HCT116 (cell line): Measurements from ENCODE around the gene POC1B.

ENCODE experiments used
- ATF3 ChIP-seq: IDR thresholded peaks from 2 replicates; pipeline ENCODE4 v1.6.1; 2012
- CTCF ChIP-seq, 3 experiments: fragments of 200-600 bp in 1 of 3; sonication (generic) in 1 of 3; IDR thresholded peaks in 2 of 3; conservative IDR thresholded peaks in 1 of 3; 2 replicates each; pipeline ENCODE4 v1.5.1; 2012 to 2017; ENCODE audit warnings: low read depth in 2 of 3, low read length in 2 of 3, antibody characterized with exemption in 1 of 3, borderline replicate concordance in 1 of 3, control low read depth in 1 of 3, mild to moderate bottlenecking in 1 of 3, mixed read lengths in 1 of 3, mixed run types in 1 of 3, moderate library complexity in 1 of 3; ENCODE audit not compliant: insufficient read depth in 1 of 3
- EZH2 ChIP-seq: fragments of 200-600 bp; sonication (generic); IDR thresholded peaks from 2 replicates; pipeline ENCODE4 v1.6.1; 2017; ENCODE audit warnings: antibody characterized with exemption, mixed run types
- EZH2phosphoT487 ChIP-seq: fragments of 200-600 bp; IDR thresholded peaks from 2 replicates; pipeline ENCODE4 v1.6.1; 2018; ENCODE audit warnings: antibody characterized with exemption, borderline replicate concordance
- POLR2A ChIP-seq: IDR thresholded peaks from 2 replicates; pipeline ENCODE4 v1.7.0; 2011; ENCODE audit warnings: borderline replicate concordance; ENCODE audit not compliant: insufficient read depth, insufficient read length; ENCODE audit errors: extremely low read depth
- POLR2AphosphoS5 ChIP-seq: IDR thresholded peaks from 2 replicates; pipeline ENCODE4 v1.6.1; 2011; ENCODE audit warnings: mild to moderate bottlenecking, low read depth, low read length, moderate library complexity
- SIN3A ChIP-seq: IDR thresholded peaks from 2 replicates; pipeline ENCODE4 v1.6.1; 2012; ENCODE audit warnings: low read depth
- TCF7L2 ChIP-seq: IDR thresholded peaks from 2 replicates; pipeline ENCODE4 v1.7.0; 2011; ENCODE audit warnings: borderline replicate concordance, inconsistent platforms; ENCODE audit not compliant: insufficient read depth, insufficient read length; ENCODE audit errors: extremely low read depth
- ZBTB33 ChIP-seq: IDR thresholded peaks from 2 replicates; pipeline ENCODE4 v1.6.1; 2011; ENCODE audit warnings: mild to moderate bottlenecking, low read length, moderate library complexity; ENCODE audit not compliant: insufficient replicate concordance; ENCODE audit errors: extremely low read depth

- TF ChIP-seq CTCF (IDR thresholded peaks at IDR 0.05 in 2 of 3, conservative IDR thresholded peaks at IDR 0.05 in 1 of 3; ENCODE audit: borderline replicate concordance in 1 of 3, insufficient read depth in 1 of 3, low read depth in 2 of 3, low read length in 2 of 3) (no peak), POLR2AphosphoS5 (no peak), ZBTB33 (no peak), SIN3A (no peak), POLR2A (no peak), TCF7L2 (no peak), EZH2phosphoT487 (no peak), EZH2 (no peak), ATF3 (no peak)
These were observed 72.5 kb downstream of the POC1B start for GRCh38 chr12:89453121-89453978.
